ENCODE measurements around the gene COA3.

Gene COA3

DNA sequence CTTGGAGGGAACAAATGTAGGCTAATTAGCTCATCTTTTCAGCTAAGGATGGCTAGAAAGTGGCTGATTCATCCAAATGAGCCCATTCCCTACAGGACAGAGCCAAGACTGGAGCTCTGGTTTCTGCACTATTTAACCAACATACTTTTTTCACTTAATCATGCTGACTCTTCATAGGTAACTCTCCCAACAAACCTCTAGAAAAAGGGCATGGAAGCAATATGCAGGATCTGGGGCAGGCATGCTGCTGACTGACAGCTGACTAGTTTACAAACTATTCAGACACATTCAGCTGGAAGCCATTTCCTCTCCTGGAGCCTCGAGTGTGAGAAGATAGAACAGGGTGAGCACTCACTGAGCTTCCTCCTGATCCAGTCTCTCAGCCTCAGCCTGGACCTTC is 19.4 kb upstream of the COA3 start:
- no peak for DNase-seq

DNA sequence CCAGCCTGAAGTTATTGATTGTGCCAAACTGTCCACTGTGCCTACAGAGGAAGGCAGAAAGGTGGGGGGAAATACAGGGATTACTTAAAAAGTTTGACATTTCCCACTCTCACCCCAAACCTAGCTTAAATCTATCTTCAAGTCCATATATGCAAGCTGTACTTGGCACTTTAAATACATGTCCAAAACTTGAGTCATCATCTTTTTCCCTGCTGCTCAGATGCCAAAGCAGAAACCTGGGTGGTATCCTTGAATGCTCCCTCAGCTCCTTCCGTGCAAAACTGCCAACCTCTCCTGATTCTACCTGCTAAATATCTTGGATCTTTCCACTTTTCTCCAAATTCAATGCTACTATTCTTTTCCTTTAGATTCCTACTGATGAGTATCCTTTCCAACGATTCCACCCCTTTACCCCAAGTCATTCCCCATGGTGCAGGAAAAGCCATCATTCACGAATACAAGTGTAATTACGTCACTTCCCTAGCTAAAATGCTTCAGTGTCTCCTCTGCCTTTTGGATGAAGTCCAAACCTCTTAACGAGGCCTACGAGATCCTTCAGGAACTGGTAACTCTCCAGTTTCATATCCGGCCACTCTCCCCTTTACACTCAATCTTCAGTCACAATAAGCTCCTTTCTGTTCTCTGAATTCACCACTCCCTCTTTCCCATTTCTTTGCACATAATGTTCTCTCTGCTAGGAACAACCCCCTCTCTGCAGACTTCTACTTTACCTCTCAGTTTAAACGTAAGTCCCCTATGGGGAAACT is 16.3 kb upstream of the COA3 start:
- no peak for DNase-seq

DNA sequence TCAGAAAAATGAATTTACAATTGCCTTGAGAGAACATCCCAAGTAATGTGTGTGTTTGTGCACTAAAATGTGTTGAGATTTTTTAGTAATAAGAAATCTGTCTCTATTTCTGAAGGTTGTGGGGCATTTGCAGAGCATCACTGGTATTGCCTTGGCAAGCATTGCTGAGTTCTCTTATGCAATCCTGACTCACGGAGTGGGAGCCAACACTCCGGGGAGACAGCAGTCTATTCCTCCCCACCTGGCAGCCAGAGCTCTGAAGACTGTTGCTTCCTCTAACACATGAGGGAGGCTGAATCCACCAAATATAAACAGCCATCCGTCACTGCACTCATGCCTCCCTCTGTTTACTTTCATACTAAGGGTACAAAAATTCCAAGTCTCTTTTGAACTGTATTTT is 10.7 kb upstream of the COA3 start:
- DNase-seq: no peak

DNA sequence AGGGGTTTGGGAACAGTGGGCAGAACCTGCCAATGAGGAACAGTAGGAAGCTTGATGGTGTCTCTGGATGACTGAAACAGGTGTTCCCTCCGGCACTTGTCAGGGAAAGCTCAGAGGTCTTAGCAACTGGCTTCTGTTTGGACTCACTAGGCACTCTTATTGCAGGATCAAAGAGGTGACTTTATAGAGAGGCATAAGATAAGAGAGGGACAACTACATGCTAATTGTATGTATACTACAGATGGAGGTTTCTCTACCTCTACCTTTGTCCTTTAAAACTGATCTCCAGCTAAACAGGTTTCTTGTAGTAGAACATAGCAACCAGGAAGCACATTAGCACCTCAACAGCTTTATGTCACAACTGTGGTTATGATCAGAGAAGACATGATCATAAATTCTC is 7.7 kb upstream of the COA3 start:
- DNase-seq: no peak

DNA sequence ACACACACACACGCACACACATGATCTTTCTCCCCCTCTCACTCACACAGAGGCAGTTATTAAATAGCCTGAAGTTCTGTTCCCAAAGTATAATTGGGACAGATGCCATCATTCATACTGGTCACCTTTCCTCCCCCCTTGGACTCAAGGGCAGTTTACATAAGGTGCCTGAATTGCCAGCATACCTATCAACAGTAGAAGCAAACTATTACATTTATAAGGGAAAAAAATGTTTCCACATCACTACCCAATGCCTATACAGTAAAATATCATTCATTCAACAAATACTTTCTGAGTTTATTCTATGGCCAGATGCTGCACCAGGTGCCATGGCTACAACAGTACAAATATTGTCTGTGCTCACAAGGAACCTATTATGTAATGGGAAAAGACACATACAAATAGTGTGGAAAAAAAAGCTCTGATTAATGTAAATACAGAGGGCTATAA is 6.4 kb upstream of the COA3 start:
- no peak for DNase-seq

DNA sequence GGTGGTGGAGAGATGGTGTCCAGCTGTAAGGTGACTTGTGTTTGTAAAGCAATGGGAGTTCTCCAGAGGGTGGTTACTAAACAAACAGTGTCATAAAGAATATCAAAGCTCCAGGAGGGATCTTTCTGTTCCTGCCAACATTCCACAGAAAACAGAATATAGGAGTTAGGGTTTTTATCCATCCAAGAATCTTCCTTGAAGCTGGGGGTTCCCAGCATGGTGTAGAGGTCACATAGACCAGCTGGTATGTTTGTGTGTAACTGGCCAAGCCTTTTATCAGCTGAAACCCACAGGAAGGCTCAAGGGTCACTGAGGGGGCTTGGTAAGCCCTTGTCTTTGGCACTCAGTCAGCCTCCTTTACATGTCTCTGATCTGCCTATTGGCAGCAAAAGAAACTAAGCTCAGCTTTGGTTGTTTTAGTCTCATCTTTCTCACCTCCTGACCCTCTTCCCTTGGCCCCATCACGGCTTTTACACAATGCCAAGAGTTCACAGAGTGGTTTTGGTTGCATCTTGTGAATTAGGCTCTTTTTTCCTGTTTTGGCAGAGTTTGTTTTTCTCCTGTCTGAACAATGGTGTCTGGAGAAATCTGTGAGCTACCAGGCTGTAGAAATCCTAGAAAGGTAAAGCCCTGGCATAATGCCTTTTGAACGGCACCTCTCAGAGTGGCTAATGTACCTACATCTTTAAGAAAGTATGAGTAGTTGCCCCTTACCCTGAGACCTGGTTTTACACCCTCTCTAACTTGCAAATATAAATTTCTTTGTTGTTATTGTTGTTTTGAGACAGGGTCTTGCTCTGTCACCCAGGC is 4.8 kb upstream of the COA3 start:
- DNase-seq: no peak

DNA sequence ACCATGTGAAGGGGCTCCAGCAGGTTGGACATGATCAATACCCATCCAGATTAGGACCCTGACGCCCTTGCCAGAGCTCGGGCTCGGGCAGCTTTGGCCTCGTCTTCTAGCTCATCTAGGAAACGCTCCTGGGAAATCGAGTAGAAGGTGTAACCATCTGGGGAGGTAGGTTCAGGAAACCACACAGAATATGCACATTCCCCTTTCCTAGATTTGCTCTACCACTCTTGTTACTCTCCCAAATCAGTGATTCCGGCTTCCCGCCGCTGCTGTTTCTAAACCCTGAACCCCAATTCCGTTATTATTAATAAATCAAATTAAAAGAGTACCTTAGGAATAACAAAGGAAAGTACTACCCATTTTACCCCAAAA is 507 bp downstream of the COA3 start:
- no peak for DNase-seq

DNA sequence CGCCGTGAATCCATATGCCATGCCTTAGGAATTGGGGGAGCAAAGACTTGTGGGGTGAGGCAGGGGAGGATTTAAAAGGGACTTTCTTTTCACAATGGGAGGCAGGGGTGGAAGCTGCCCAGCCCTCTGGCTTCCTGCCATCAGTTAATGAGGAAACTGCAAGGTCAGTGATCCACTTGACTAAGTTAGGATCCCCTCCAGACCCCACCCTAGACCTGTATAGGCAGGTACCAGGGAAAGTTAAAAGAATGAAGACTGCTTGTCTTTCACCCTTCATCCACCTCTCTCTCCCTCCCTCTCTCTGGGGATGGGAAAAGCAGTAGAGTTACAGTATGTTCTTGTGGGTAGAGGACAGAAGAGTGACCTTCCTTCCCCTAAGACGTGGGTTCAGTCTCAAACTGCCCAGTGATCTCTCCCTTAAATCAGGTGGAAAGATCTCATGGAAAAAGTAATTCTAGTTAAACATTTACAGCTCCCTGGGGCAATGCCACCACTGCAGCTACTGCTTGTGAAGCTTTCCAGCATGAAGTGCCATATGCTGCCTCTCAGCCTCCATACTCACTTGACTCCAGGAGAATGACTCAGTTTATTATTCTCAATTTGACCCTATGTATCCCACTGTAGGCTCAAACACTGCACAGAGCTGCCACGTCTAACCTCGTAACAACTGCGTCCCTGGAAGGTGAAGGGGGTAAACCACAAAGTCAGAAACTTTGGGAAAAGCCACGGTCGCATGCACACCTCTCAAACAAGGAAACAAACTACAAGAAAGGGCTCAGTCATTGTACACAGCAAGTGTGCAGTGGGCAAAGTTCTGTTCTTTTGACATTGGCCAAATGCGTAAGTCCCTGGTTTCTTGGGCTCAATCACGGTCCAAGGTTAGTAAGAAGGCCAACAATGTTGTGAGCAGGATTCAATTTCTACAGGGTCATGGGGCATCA is 1.2 kb downstream of the COA3 start:
- DNase-seq: no peak

DNA sequence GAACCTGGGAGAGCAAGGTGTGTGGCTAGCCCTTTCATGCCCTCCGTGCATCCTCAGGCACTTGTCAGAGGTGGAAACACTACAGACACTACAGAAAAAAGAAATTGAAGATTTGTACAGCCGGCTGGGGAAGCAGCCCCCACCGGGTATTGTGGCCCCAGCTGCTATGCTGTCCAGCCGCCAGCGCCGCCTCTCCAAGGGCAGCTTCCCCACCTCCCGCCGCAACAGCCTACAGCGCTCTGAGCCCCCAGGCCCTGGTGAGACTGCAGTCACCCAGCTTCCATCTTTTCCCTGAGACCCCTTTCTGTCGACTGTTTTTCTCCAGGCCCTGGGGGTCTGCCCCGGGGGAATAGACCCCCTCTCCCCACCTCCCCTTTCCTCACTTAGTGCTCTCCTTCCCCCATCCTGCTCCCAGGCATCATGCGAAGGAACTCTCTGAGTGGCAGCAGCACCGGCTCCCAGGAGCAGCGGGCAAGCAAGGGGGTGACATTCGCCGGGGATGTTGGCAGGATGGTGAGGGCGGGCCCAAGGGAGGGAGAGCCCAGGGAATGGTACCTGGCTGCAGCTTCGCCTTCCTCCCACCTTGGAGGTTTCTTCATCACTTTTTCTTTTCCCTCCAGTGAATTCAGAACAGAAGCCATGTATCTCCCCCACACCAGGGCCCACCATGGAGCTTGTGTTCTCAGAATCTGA is 2.3 kb downstream of the COA3 start:
- no peak for DNase-seq

DNA sequence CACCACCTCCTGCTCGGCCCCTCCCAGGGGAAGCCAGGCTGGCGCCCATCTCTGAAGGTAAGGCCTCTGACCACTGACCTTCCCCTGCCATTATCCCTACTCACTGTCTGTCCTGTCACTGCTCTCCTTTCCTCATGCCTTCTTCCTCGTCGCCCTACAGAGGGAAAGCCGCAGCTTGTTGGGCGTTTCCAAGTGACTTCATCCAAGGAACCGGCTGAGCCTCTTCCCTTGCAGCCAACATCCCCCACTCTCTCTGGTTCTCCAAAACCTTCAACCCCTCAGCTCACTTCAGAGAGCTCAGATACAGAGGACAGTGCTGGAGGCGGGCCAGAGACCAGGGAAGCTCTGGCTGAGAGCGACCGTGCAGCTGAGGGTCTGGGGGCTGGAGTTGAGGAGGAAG is 3.0 kb downstream of the COA3 start:
- no peak for DNase-seq

DNA sequence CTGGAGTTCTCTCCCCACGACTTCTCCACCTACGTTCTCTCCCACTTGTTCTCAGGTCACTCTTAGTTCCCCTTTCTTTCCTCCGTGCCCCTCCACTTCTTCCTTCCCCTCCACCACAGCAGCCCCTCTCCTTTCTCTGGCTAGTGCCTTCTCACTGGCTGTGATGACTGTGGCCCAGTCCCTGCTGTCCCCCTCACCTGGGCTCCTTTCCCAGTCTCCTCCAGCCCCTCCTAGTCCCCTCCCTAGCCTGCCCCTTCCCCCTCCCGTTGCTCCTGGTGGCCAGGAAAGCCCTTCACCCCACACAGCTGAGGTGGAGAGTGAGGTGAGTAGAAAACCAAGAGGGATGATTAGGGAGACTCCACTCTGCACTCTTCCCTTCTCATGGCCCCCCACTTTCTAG is 3.4 kb downstream of the COA3 start:
- no peak for DNase-seq

DNA sequence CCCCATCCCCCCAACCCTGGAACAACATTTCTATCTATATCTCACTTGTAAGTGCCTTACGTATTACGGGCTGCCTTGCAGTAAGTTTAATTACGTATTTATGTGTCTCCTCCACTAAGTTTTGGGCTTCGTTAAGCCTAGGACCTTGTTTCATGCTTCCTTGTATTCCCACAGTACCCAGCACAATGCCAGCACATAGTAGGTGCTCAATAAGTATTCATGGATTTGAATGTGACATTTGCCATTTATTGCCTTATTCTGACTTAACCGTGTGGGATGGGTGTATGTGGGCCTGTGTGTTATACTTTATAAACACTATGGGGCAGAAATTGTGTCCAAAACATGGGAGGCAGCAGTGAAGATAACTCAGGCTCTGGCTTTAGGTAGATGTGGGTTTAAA is 6.0 kb downstream of the COA3 start:
- DNase-seq: no peak

DNA sequence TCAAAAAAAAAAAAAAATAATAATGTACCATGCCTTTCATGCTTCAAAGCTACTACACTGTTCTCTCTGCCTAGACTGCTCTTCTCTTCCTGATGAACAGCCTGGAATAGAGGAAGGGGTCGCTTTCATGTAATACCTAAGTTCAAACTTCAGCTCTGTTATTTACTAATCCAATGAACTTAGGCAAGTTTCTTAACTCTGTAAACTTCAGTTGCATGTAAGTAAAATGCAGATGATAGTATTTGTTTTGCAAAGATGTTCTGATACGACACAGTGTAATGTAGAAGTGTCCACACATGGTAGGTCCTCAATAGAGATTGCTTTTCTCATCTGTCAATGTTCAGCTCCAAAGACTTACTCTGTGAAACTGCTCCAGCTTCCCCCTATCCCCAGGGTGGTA is 6.6 kb downstream of the COA3 start:
- DNase-seq: no peak

DNA sequence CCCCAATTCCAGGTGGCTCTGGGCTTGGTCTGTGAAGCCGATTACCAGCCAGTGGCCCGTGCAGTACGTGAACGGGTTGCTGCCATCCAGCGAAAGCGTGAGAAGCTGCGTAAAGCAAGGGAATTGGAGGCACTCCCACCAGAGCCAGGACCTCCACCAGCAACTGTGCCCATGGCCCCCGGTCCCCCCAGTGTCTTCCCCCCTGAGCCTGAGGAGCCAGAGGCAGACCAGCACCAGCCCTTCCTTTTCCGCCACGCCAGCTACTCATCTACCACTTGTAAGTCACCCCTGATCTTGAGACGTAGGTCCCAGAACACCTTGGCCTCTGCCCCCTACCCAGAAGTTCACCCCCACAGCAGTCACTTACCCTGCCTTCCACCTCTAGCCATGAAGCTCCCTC is 11.2 kb downstream of the COA3 start:
- no peak for DNase-seq

DNA sequence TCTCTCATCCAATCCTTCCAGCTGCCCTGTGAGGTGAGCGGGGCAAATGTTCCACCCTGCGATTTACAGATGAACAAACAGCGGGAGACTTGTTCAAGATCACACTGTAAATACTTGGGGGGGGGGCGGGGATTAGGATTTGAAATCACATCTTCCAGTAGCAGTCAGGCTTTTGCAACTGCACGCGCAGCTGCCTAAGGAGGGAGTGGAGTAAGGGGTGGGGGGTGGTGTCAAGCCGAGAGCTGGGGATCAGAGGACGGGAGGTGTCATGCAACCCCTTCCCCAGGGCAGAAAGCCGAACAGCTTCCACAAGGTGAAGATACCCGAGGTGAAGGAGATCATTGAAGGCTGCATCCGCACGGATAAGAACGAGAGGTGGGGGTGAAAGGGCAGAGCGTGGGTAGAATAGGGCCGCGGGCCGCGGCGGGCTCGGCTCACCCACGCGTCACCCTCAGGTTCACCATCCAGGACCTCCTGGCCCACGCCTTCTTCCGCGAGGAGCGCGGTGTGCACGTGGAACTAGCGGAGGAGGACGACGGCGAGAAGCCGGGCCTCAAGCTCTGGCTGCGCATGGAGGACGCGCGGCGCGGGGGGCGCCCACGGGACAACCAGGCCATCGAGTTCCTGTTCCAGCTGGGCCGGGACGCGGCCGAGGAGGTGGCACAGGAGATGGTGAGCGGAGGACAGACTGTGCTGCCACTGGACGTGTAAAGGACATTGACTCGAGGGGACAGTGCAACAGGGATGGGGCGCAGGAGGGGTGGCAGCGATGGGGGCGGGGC is 13.5 kb downstream of the COA3 start:
- peak in 1 of 2 experiments; percentile 35 for DNase-seq

DNA sequence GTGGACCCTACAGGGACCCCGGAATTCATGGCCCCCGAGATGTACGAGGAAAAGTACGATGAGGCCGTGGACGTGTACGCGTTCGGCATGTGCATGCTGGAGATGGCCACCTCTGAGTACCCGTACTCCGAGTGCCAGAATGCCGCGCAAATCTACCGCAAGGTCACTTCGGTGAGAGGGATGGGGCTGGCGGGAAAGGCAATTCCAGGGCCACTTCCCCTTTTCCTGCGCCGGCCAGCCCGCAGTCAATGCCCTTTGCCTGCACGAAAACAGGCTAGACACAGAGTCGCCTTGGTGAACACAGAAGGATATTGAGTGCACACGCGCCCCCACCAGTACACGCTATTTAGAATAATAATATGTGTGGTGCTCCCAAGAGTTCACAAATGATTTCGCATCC is 14.1 kb downstream of the COA3 start:
- peak in 1 of 2 experiments; percentile 22 for DNase-seq

DNA sequence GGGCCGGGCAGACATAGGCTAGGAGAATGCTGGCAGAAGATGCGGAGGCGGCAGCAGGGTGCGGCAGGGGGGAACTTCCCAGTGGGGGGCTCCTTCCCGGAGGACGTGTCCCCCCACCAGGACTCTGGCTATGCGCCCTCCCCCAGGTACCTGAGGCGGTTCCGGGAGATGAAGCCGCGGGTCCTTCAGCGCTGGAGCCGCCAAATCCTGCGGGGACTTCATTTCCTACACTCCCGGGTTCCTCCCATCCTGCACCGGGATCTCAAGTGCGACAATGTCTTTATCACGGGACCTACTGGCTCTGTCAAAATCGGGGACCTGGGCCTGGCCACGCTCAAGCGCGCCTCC is 14.7 kb downstream of the COA3 start:
- no peak for DNase-seq

DNA sequence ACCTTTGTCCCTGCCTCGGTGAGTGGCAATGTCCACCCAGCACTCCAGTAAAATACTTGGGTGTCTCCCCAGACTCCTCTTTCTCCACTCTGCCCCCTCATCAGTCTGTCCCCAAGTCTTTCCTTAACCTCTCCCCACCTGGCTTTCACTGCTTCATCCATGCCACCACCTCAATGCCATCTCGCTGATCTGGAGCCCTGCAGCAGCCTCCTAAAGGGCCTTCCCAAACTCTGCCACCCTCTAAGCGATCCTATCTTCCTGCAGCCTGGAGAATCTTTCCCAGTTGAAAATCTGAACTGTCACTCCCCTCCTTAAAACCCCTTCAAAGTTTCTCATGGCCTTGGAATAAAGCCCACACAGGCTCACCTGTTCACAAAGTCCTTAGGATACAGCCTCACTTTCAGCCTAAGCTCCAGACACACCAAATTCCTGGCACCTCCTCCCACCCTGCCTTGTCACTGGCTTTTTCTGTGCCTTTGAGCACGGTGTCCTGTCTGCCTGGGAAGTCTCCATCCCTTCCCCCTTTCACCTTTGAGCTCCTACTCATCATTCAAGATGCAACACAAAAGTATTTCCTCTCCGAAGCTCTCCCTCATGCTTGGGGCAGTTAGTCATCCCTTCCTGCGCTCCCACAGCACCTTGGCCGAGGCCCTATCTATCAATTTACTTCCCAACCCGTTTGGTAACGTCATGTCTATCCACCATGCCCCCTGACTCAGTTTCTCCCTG is 15.3 kb downstream of the COA3 start:
- DNase-seq: peak in 1 of 2 experiments; percentile 24

DNA sequence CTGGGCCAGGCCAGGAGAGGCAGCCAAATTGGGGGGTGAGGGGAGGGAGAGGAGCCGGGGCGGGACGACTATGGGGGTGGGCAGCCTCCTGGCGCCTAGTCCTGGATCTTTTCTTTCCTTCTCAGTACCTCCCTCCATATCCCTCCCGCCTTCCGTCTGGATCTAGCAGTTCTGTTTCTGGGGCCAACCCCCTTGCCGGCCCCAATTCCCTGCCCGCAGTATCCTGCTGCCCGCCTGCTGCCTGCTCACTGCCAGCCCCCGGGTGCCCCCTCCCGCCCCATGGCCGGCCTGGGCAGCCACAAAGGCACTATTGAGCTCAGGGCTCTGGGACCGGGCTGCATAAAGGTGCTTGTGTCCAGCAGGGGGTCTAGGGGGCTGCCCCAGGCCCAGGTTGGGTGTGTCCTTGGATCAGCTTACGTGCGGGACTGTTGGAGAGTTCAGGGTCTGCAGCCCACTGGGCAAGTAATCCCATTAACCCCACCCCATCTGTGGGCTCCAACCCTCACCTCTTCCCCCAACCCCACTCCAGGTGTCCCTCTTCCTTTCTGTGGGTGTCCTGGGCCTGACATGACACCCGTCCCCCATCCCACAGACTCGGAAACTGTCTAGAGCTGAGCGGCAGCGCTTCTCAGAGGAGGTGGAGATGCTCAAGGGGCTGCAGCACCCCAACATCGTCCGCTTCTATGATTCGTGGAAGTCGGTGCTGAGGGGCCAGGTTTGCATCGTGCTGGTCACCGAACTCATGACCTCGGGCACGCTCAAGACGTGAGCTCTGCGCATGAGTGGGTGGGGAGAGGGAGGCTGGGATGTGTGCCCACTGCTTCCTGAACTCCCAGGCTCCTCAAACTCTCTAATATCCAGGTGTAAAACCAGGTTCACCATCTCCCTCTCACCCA is 16.1 kb downstream of the COA3 start:
- DNase-seq: no peak

DNA sequence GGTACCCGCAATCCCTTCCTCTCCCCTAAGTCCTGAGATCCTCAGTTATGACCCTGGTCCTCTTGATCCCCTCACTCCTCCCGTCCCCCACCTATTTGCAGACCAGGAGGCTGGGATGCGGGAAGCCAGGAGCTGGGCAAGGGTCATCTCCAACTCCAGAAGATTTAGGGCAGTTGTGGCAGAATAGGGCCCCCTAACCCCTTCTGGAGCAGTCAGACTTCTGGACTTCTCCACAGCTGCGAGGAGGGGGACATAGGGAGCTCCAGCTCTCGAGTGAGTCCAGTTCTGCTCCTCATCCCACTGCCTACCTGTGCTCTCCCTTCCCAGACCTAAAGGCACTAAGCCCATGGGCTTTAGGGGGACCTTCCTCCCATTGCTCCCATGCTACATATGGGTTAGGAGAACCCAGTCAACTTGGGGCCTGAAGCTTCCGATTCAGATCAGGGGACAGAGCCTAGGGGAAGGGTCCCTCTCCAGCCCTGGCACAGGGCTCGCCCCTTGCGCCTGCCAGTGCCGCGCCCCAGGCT is 16.8 kb downstream of the COA3 start:
- peak in 1 of 2 experiments; percentile 23 for DNase-seq
